A549 (cell line): ENCODE results near the gene GLYATL3. TPM values are rescaled to one million over a fixed set of nuclear protein-coding genes. Genes with fewer than 3 reads are reported as not detected.

Source experiments
- ATAC-seq, 2 experiments: fragments of 200-7000 bp in 1 of 2; fragments of >200 bp in 1 of 2; cut with Nextera tagmentation in 1 of 2; cut with Tn5 transposase in 1 of 2; 3 replicates each; pipeline versions ENCODE4 v1.8.0 to v1.9.1; 2018 to 2020; ENCODE audit warnings: mild to moderate bottlenecking in 1 of 2, moderate library complexity in 1 of 2
- CTCF ChIA-PET: fragments of 300-600 bp; sonication (Branson Sonifier 250); formaldehyde crosslinking; extraction: SDS; loops from one replicate; lab custom pipeline; 2021; ENCODE audit warnings: antibody characterized with exemption, inconsistent platforms; lab: Yijun Ruan, JAX
- POLR2A ChIA-PET: fragments of 350-600 bp; formaldehyde crosslinking; extraction: SDS; loops from one replicate; lab custom pipeline; 2021; ENCODE audit warnings: antibody characterized with exemption, inconsistent platforms; lab: Yijun Ruan, JAX
- DNase-seq, 2 experiments: peaks; one replicate each; pipeline versions ENCODE4 v3.0.0 to v3.0.0-alpha.2; 2011 to 2016; ENCODE audit warnings: low read depth in 1 of 2, low spot score in 1 of 2
- FAIRE-seq: peaks from 2 replicates; lab custom pipeline; 2011; peaks lifted over from hg19 to GRCh38; lab: Jason Lieb, UNC
- H3K27ac ChIP-seq, 2 experiments: fragments of >200 bp; sonication (Bioruptor Twin); formaldehyde crosslinking; 3 replicates each; pipeline ENCODE4 v1.5.1; 2016 to 2017
- H3K4me1 ChIP-seq: fragments of >200 bp; sonication (Bioruptor Twin); formaldehyde crosslinking; 3 replicates; pipeline ENCODE4 v1.6.1; 2016
- H3K4me2 ChIP-seq: fragments of >200 bp; sonication (Bioruptor Twin); formaldehyde crosslinking; 3 replicates; pipeline ENCODE4 v1.6.1; 2016
- H3K4me3 ChIP-seq: fragments of >200 bp; sonication (Bioruptor Twin); formaldehyde crosslinking; 3 replicates; pipeline ENCODE4 v1.5.1; 2016
- H3K9me3 ChIP-seq: fragments of >200 bp; sonication (Bioruptor Twin); formaldehyde crosslinking; 3 replicates; pipeline ENCODE4 v1.6.1; 2016
- BHLHE40 ChIP-seq: IDR thresholded peaks from 2 replicates; pipeline ENCODE4 v1.6.1; 2012; ENCODE audit warnings: low read depth, low read length, inconsistent platforms
- CBX8 ChIP-seq: fragments of 200-600 bp; sonication (generic); IDR thresholded peaks from 2 replicates; pipeline ENCODE4 v1.6.1; 2016
- CEBPB ChIP-seq, 2 experiments: fragments of >200 bp in 1 of 2; sonication (Bioruptor Twin) in 1 of 2; formaldehyde crosslinking in 1 of 2; IDR thresholded peaks; 2 replicates each; pipeline ENCODE4 v1.6.1; 2012 to 2016
- CHD2 ChIP-seq: fragments of 150-350 bp; IDR thresholded peaks from 2 replicates; pipeline ENCODE4 v1.6.1; 2014; ENCODE audit warnings: low read length; ENCODE audit not compliant: partially characterized antibody
- CHD4 ChIP-seq: fragments of 200-600 bp; sonication (generic); IDR thresholded peaks from 2 replicates; pipeline ENCODE4 v1.6.1; 2016; ENCODE audit warnings: antibody characterized with exemption, mild to moderate bottlenecking, borderline replicate concordance
- EP300 ChIP-seq, 2 experiments: fragments of >200 bp; sonication (Bioruptor Twin); formaldehyde crosslinking; IDR thresholded peaks; 2 replicates in 1 of 2; 3 replicates in 1 of 2; pipeline ENCODE4 v1.6.1; 2016 to 2017
- FOSB ChIP-seq: fragments of 250-450 bp; sonication (Bioruptor Pico); IDR thresholded peaks from 2 replicates; pipeline ENCODE4 v1.5.0; 2020; ENCODE audit warnings: mild to moderate bottlenecking, moderate library complexity
- FOSL2 ChIP-seq, 2 experiments: fragments of 450-650 bp in 1 of 2; fragments of >200 bp in 1 of 2; sonication (Bioruptor Twin) in 1 of 2; formaldehyde crosslinking; IDR thresholded peaks; 2 replicates each; pipeline versions ENCODE4 v1.5.0 to v1.6.1; 2016 to 2020; ENCODE audit warnings: mild to moderate bottlenecking in 1 of 2, moderate library complexity in 1 of 2
- FOXS1 ChIP-seq: fragments of 250-450 bp; sonication (Bioruptor Pico); IDR thresholded peaks from 2 replicates; pipeline ENCODE4 v1.5.0; 2020; ENCODE audit warnings: mild to moderate bottlenecking, moderate library complexity
- GATA3 ChIP-seq: IDR thresholded peaks from 2 replicates; pipeline ENCODE4 v1.6.1; 2012; ENCODE audit warnings: borderline replicate concordance
- HEYL ChIP-seq: fragments of 250-450 bp; sonication (Bioruptor Pico); IDR thresholded peaks from 2 replicates; pipeline ENCODE4 v1.8.0; 2021; ENCODE audit warnings: mild to moderate bottlenecking, moderate library complexity
- HOXB5 ChIP-seq: fragments of 250-450 bp; sonication (Bioruptor Pico); IDR thresholded peaks from 2 replicates; pipeline ENCODE4 v1.5.0; 2020; ENCODE audit warnings: mild to moderate bottlenecking, moderate library complexity
- JUN ChIP-seq, 2 experiments: fragments of >200 bp; sonication (Bioruptor Twin); formaldehyde crosslinking; IDR thresholded peaks; 2 replicates in 1 of 2; 3 replicates in 1 of 2; pipeline ENCODE4 v1.6.1; 2016 to 2017
- JUNB ChIP-seq: fragments of >200 bp; sonication (Bioruptor Twin); formaldehyde crosslinking; IDR thresholded peaks from 2 replicates; pipeline ENCODE4 v1.6.1; 2016
- MAFK ChIP-seq: fragments of 450-650 bp; IDR thresholded peaks from 2 replicates; pipeline ENCODE4 v1.6.1; 2014; ENCODE audit not compliant: partially characterized antibody
- MYC ChIP-seq: IDR thresholded peaks from 2 replicates; pipeline ENCODE4 v1.6.1; 2012; ENCODE audit warnings: mild to moderate bottlenecking, inconsistent platforms, low read length, improper control_type of control experiment, borderline replicate concordance
- NFE2L2 ChIP-seq: fragments of 150-350 bp; conservative IDR thresholded peaks from 2 replicates; pipeline ENCODE4 v1.6.1; 2014; ENCODE audit warnings: low read length
- PHF8 ChIP-seq: fragments of 200-600 bp; sonication (generic); IDR thresholded peaks from 2 replicates; pipeline ENCODE4 v1.6.1; 2016; ENCODE audit warnings: low read depth, mild to moderate bottlenecking, antibody characterized with exemption, moderate library complexity, borderline replicate concordance
- RAD21 ChIP-seq, 2 experiments: fragments of >200 bp in 1 of 2; sonication (Bioruptor Twin) in 1 of 2; formaldehyde crosslinking in 1 of 2; IDR thresholded peaks in 1 of 2; conservative IDR thresholded peaks in 1 of 2; 2 replicates in 1 of 2; 3 replicates in 1 of 2; pipeline ENCODE4 v1.6.1; 2012 to 2018; ENCODE audit warnings: inconsistent platforms in 1 of 2
- RFX5 ChIP-seq: fragments of 450-650 bp; IDR thresholded peaks from 2 replicates; pipeline ENCODE4 v1.7.1; 2014; ENCODE audit warnings: antibody characterized with exemption, mild to moderate bottlenecking, moderate library complexity
- SMC3 ChIP-seq: fragments of >200 bp; sonication (Bioruptor Twin); formaldehyde crosslinking; IDR thresholded peaks from 3 replicates; pipeline ENCODE4 v1.6.1; 2018; ENCODE audit warnings: inconsistent platforms
- SREBF2 ChIP-seq: fragments of 450-650 bp; IDR thresholded peaks from 2 replicates; pipeline ENCODE4 v1.6.1; 2014; ENCODE audit warnings: mild to moderate bottlenecking, moderate library complexity
- WGBS: methylation state at CpG from one replicate; pipeline ENCODE4 v1.1.6; 2017; ENCODE audit errors: missing lambda C conversion rate; 5-methylcytosine and 5-hydroxymethylcytosine counted together
- polyA plus RNA-seq, 4 experiments: library from polyadenylated mRNA; depleted of rRNA in 3 of 4; stranded (reverse); fragments of >200 nt; fragmentation: RNase III in 1 of 4; extraction: RNeasy Plus Mini Kit Qiagen cat#74134 plus additional on column Dnase treatment in 1 of 4; gene quantifications; 2 replicates in 3 of 4; 3 replicates in 1 of 4; pipeline ENCODE4 v1.2.3, GENCODE V29; 2011 to 2017
- TF ChIP-seq, protein P1 (sequence below): IDR thresholded peaks from 2 replicates; pipeline ENCODE4 v1.6.1; 2012; ENCODE audit warnings: low read depth, borderline replicate concordance
- TF ChIP-seq, protein P2 (sequence below): fragments of >200 bp; sonication (Bioruptor Twin); formaldehyde crosslinking; IDR thresholded peaks from 3 replicates; pipeline ENCODE4 v1.5.1; 2016
- TF ChIP-seq, protein P3 (sequence below): IDR thresholded peaks from 2 replicates; pipeline ENCODE4 v1.6.1; 2012
- TF ChIP-seq, protein P4 (sequence below): fragments of 250-450 bp; sonication (Bioruptor Pico); IDR thresholded peaks from 2 replicates; pipeline ENCODE4 v1.5.0; 2020; ENCODE audit warnings: low read depth, mild to moderate bottlenecking, moderate library complexity
- TF ChIP-seq, protein P5 (sequence below): fragments of 200-600 bp; sonication (generic); IDR thresholded peaks from 2 replicates; pipeline ENCODE4 v1.6.1; 2016; ENCODE audit warnings: antibody characterized with exemption, mild to moderate bottlenecking, moderate library complexity
- TF ChIP-seq, protein P6 (sequence below): fragments of 450-650 bp; IDR thresholded peaks from 2 replicates; pipeline ENCODE4 v1.6.1; 2014; ENCODE audit warnings: antibody characterized with exemption
- TF ChIP-seq, protein P7 (sequence below): fragments of 150-350 bp; IDR thresholded peaks from 2 replicates; pipeline ENCODE4 v1.6.1; 2014; ENCODE audit warnings: low read depth, mild to moderate bottlenecking, low read length

GLYATL3 gene
- polyA plus RNA-seq, 2 of the 4 experiments (the other 2 are of a cell fraction), result not detected

DNA sequence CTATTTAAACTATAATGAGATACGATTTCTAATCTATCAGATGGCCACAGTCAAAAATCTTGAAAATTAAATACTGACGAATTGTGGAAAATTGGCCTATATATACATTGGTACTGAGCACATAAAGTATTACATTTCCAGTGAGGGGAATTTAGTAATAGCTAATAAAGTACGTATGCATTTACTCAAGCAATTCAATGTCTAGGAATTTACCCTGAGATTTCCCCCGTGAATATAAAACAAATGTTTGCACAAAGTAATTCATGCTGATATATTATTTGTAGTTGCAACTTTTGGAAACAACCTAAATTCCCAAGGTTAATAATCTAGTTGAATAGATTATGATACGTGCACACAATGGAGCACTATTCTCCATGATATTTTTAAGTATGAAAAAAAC lies 36.1 kb downstream of the GLYATL3 start:
- no peak overlapping the region for H3K4me3 ChIP-seq
- no peak for TF ChIP-seq SMC3
- TF ChIP-seq HEYL (CRISPR knock-in tag), result no peak
- no peak for TF ChIP-seq FOSL2 (IDR thresholded peaks at IDR 0.05)
- peak; percentile 57; the same call in 1 of the 2 replicates for TF ChIP-seq FOSL2 (CRISPR knock-in tag; IDR thresholded peaks at IDR 0.05)
- TF ChIP-seq, protein P1, sequence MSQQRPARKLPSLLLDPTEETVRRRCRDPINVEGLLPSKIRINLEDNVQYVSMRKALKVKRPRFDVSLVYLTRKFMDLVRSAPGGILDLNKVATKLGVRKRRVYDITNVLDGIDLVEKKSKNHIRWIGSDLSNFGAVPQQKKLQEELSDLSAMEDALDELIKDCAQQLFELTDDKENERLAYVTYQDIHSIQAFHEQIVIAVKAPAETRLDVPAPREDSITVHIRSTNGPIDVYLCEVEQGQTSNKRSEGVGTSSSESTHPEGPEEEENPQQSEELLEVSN, result no peak
- no peak for TF ChIP-seq CHD2
- peak in 1 of 2 experiments; percentile 72; a peak in 2 of 4 replicates for TF ChIP-seq CEBPB (IDR thresholded peaks at IDR 0.05)
- TF ChIP-seq GATA3, result peak; percentile 73; the same call in 1 of the 2 replicates
- no peak for TF ChIP-seq PHF8
- TF ChIP-seq NFE2L2, result no peak
- TF ChIP-seq, protein P2, sequence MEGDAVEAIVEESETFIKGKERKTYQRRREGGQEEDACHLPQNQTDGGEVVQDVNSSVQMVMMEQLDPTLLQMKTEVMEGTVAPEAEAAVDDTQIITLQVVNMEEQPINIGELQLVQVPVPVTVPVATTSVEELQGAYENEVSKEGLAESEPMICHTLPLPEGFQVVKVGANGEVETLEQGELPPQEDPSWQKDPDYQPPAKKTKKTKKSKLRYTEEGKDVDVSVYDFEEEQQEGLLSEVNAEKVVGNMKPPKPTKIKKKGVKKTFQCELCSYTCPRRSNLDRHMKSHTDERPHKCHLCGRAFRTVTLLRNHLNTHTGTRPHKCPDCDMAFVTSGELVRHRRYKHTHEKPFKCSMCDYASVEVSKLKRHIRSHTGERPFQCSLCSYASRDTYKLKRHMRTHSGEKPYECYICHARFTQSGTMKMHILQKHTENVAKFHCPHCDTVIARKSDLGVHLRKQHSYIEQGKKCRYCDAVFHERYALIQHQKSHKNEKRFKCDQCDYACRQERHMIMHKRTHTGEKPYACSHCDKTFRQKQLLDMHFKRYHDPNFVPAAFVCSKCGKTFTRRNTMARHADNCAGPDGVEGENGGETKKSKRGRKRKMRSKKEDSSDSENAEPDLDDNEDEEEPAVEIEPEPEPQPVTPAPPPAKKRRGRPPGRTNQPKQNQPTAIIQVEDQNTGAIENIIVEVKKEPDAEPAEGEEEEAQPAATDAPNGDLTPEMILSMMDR, result no peak
- no peak for TF ChIP-seq RAD21 (conservative IDR thresholded peaks at IDR 0.05 in 1 of 2, IDR thresholded peaks at IDR 0.05 in 1 of 2)
- TF ChIP-seq, protein P3, sequence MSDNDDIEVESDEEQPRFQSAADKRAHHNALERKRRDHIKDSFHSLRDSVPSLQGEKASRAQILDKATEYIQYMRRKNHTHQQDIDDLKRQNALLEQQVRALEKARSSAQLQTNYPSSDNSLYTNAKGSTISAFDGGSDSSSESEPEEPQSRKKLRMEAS, result no peak
- no peak for TF ChIP-seq MYC
- TF ChIP-seq JUNB, result 0 out of 2 replicates have a peak, but pooled peaks have one; percentile 23
- TF ChIP-seq, protein P4, sequence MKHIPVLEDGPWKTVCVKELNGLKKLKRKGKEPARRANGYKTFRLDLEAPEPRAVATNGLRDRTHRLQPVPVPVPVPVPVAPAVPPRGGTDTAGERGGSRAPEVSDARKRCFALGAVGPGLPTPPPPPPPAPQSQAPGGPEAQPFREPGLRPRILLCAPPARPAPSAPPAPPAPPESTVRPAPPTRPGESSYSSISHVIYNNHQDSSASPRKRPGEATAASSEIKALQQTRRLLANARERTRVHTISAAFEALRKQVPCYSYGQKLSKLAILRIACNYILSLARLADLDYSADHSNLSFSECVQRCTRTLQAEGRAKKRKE, result no peak
- no peak for TF ChIP-seq SREBF2
- TF ChIP-seq HOXB5 (CRISPR knock-in tag), result no peak
- TF ChIP-seq, protein P5, sequence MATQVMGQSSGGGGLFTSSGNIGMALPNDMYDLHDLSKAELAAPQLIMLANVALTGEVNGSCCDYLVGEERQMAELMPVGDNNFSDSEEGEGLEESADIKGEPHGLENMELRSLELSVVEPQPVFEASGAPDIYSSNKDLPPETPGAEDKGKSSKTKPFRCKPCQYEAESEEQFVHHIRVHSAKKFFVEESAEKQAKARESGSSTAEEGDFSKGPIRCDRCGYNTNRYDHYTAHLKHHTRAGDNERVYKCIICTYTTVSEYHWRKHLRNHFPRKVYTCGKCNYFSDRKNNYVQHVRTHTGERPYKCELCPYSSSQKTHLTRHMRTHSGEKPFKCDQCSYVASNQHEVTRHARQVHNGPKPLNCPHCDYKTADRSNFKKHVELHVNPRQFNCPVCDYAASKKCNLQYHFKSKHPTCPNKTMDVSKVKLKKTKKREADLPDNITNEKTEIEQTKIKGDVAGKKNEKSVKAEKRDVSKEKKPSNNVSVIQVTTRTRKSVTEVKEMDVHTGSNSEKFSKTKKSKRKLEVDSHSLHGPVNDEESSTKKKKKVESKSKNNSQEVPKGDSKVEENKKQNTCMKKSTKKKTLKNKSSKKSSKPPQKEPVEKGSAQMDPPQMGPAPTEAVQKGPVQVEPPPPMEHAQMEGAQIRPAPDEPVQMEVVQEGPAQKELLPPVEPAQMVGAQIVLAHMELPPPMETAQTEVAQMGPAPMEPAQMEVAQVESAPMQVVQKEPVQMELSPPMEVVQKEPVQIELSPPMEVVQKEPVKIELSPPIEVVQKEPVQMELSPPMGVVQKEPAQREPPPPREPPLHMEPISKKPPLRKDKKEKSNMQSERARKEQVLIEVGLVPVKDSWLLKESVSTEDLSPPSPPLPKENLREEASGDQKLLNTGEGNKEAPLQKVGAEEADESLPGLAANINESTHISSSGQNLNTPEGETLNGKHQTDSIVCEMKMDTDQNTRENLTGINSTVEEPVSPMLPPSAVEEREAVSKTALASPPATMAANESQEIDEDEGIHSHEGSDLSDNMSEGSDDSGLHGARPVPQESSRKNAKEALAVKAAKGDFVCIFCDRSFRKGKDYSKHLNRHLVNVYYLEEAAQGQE, result no peak
- TF ChIP-seq, protein P6, sequence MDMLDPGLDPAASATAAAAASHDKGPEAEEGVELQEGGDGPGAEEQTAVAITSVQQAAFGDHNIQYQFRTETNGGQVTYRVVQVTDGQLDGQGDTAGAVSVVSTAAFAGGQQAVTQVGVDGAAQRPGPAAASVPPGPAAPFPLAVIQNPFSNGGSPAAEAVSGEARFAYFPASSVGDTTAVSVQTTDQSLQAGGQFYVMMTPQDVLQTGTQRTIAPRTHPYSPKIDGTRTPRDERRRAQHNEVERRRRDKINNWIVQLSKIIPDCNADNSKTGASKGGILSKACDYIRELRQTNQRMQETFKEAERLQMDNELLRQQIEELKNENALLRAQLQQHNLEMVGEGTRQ, result no peak
- no peak for TF ChIP-seq RFX5
- no peak for TF ChIP-seq CHD4
- no peak for TF ChIP-seq JUN (IDR thresholded peaks at IDR 0.05)
- TF ChIP-seq CBX8, result no peak
- TF ChIP-seq FOXS1 (CRISPR knock-in tag), result no peak
- TF ChIP-seq EP300 (IDR thresholded peaks at IDR 0.05), result 0 out of 5 replicates have a peak, but pooled peaks of 1 of the 2 experiments have one; percentile 43
- TF ChIP-seq, protein P7, sequence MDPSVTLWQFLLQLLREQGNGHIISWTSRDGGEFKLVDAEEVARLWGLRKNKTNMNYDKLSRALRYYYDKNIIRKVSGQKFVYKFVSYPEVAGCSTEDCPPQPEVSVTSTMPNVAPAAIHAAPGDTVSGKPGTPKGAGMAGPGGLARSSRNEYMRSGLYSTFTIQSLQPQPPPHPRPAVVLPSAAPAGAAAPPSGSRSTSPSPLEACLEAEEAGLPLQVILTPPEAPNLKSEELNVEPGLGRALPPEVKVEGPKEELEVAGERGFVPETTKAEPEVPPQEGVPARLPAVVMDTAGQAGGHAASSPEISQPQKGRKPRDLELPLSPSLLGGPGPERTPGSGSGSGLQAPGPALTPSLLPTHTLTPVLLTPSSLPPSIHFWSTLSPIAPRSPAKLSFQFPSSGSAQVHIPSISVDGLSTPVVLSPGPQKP, result no peak
- TF ChIP-seq FOSB (CRISPR knock-in tag), result no peak
- TF ChIP-seq BHLHE40, result no peak
- TF ChIP-seq MAFK, result no peak
- H3K4me2 ChIP-seq, result peak overlapping the region; percentile 73
- WGBS, result 6% methylated on average over 5 of the region's 5 CpGs
- H3K9me3 ChIP-seq, result no peaks in the 10 kb centered on the region
- POLR2A ChIA-PET, result no interaction called here
- DNase-seq (peak in 1 of 2 experiments; percentile 47), ATAC-seq (peak in 1 of 2 experiments; percentile 27; a peak in 2 of 6 replicates), FAIRE-seq (no peak)
- CTCF ChIA-PET, result interaction anchor here (1.3 to 7.2 kb wide), 4 partner anchors 15 to 313 kb away, joined by 4 to 70 read pairs (median 6); partner anchors contain the start of gene C6orf141
- H3K4me1 ChIP-seq, result peaks cover 36% of the 10 kb centered on the region
- peak overlapping the region; percentile 68 to 80; a peak in 4 of 6 replicates for H3K27ac ChIP-seq
